OCI-LY7 (cell line): Measurements from ENCODE around the gene KCNA3.

Experiments used
- EZH2phosphoT487 ChIP-seq: fragments of 200-600 bp; sonication (generic); IDR thresholded peaks from 2 replicates; pipeline ENCODE4 v1.6.1; 2018; ENCODE audit warnings: low read depth, borderline replicate concordance, mild to moderate bottlenecking, mixed run types, antibody characterized with exemption, low read length, moderate library complexity, mixed read lengths
- TF ChIP-seq, protein P1 (sequence below): fragments of 200-600 bp; sonication (generic); conservative IDR thresholded peaks from 2 replicates; pipeline ENCODE4 v1.5.1; 2014; ENCODE audit warnings: mild to moderate bottlenecking, antibody characterized with exemption, low read length, moderate library complexity, mixed read lengths

DNA sequence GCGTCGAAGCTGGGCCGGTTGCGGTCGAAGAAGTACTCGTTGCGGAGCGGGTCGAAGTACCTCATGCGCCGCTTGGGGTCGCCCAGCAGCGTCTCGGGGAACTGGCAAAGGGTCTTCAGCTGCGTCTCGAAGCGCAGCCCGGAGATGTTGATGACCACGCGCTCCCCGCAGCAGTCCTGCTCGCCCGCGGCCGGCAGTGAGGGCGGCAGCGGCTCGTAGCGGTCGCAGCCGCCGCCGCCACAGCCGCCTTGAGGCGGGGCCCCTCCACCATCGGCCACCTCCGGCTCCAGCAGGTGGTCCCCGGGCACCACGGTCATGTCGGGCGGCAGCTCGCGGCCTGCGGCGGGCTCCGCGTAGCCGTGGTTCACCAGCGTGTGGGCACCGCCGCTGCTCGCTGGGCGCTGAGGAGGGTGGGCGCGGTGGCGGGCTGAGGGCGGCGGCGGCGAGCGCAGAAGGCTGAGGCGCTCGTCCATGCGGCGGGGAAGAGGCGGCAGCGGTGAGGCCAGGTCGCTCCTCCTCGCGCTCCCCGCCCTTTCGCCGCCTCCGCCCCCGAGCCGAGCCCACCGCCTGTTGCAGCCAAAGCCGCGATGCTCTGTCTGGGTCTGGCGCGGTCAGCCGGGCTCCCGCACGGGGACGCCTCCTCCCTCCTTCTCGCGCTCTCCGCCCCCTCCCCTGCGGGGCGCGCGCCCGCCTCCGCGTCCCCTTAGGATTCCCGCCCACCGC, at the start of gene KCNA3:
- TF ChIP-seq, protein P1, sequence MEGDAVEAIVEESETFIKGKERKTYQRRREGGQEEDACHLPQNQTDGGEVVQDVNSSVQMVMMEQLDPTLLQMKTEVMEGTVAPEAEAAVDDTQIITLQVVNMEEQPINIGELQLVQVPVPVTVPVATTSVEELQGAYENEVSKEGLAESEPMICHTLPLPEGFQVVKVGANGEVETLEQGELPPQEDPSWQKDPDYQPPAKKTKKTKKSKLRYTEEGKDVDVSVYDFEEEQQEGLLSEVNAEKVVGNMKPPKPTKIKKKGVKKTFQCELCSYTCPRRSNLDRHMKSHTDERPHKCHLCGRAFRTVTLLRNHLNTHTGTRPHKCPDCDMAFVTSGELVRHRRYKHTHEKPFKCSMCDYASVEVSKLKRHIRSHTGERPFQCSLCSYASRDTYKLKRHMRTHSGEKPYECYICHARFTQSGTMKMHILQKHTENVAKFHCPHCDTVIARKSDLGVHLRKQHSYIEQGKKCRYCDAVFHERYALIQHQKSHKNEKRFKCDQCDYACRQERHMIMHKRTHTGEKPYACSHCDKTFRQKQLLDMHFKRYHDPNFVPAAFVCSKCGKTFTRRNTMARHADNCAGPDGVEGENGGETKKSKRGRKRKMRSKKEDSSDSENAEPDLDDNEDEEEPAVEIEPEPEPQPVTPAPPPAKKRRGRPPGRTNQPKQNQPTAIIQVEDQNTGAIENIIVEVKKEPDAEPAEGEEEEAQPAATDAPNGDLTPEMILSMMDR, result peak; percentile 69
- no peak for TF ChIP-seq EZH2phosphoT487
